Suprapubic skin (tissue), 4 donors: ENCODE results near the gene TTC23. TPM values are rescaled to one million over a fixed set of nuclear protein-coding genes. Genes with fewer than 3 reads are reported as not detected.

Experiments
- DNase-seq, 2 donors: peaks; one replicate each; pipeline ENCODE4 v3.0.0-alpha.2; 2019; ENCODE audit warnings: low spot score in 2 of 2
- H3K27ac ChIP-seq: fragments of 200-600 bp; sonication (generic); one replicate; pipeline ENCODE4 v1.5.1; 2019
- H3K27me3 ChIP-seq: fragments of 200-600 bp; sonication (generic); one replicate; pipeline ENCODE4 v1.5.1; 2019
- H3K36me3 ChIP-seq: fragments of 200-600 bp; sonication (generic); one replicate; pipeline ENCODE4 v1.5.1; 2019
- H3K4me1 ChIP-seq: fragments of 200-600 bp; sonication (generic); one replicate; pipeline ENCODE4 v1.5.1; 2019
- H3K4me3 ChIP-seq: fragments of 200-600 bp; sonication (generic); one replicate; pipeline ENCODE4 v1.5.1; 2019; ENCODE audit warnings: mild to moderate bottlenecking
- H3K9me3 ChIP-seq: fragments of 200-600 bp; sonication (generic); one replicate; pipeline ENCODE4 v1.5.1; 2019
- CTCF ChIP-seq, 2 donors: fragments of 200-600 bp in 1 of 2; fragments of 450-650 bp in 1 of 2; sonication (generic) in 1 of 2; IDR thresholded peaks; one replicate each; pipeline ENCODE4 v1.5.1; 2016 to 2019; ENCODE audit warnings: antibody characterized with exemption in 2 of 2, mild to moderate bottlenecking in 1 of 2, moderate library complexity in 1 of 2
- EP300 ChIP-seq: sonication (generic); formaldehyde crosslinking; IDR thresholded peaks from one replicate; pipeline ENCODE4 v1.6.1; 2017; ENCODE audit warnings: antibody characterized with exemption
- POLR2A ChIP-seq, 2 donors: fragments of 450-650 bp; IDR thresholded peaks; one replicate each; pipeline ENCODE4 v1.6.1; 2017; ENCODE audit warnings: antibody characterized with exemption in 2 of 2, mild to moderate bottlenecking in 2 of 2, moderate library complexity in 2 of 2
- POLR2AphosphoS5 ChIP-seq, 3 donors: sonication (generic); formaldehyde crosslinking; IDR thresholded peaks; one replicate each; pipeline ENCODE4 v1.6.1; 2017; ENCODE audit warnings: antibody characterized with exemption in 3 of 3
- WGBS: methylation state at CpG from one replicate; pipeline ENCODE4 v1.1.5; 2018; 5-methylcytosine and 5-hydroxymethylcytosine counted together
- total RNA-seq, 4 donors: library from RNA; depleted of rRNA; stranded (reverse); fragments of >200 nt; gene quantifications; one replicate each; pipeline ENCODE4 v1.1.0, GENCODE V29; 2016

TTC23 gene
- total RNA-seq, 4 donors from 2014 or later, result 14.4 to 34.6 (median 17.6) TPM

- peak in 1 of 2 donors; percentile 65 for DNase-seq
- Histone ChIP-seq H3K4me1 (peaks cover 11% of the 10 kb centered on the region), H3K36me3 (no peaks in the 10 kb centered on the region), H3K27me3 (no peaks in the 10 kb centered on the region), H3K4me3 (no peak overlapping the region), H3K9me3 (no peaks in the 10 kb centered on the region), H3K27ac (no peak overlapping the region)
- WGBS, result 67% methylated on average over 21 of the region's 22 CpGs
- no peak for TF ChIP-seq EP300
- TF ChIP-seq CTCF (IDR thresholded peaks at IDR 0.05), result no peak
Observed at GRCh38 chr15:99118801-99119546, 130.4 kb downstream of the TTC23 start.

GRCh38 chr15:99118258-99118632 lies 131.1 kb downstream of the TTC23 start:
- DNase-seq, result peak in 1 of 2 donors; percentile 20
- H3K9me3 ChIP-seq, result no peaks in the 10 kb centered on the region
- H3K27ac ChIP-seq, result no peak overlapping the region
- TF ChIP-seq CTCF (IDR thresholded peaks at IDR 0.05), result no peak
- TF ChIP-seq POLR2AphosphoS5 (IDR thresholded peaks at IDR 0.05), result no peak
- TF ChIP-seq EP300, result no peak
- TF ChIP-seq POLR2A (IDR thresholded peaks at IDR 0.05), result no peak
- H3K27me3 ChIP-seq, result no peaks in the 10 kb centered on the region
- no peaks in the 10 kb centered on the region for H3K36me3 ChIP-seq
- peaks cover 4% of the 10 kb centered on the region for H3K4me1 ChIP-seq
- WGBS, result 89% methylated on average over 7 of the region's 7 CpGs
- no peak overlapping the region for H3K4me3 ChIP-seq

DNA sequence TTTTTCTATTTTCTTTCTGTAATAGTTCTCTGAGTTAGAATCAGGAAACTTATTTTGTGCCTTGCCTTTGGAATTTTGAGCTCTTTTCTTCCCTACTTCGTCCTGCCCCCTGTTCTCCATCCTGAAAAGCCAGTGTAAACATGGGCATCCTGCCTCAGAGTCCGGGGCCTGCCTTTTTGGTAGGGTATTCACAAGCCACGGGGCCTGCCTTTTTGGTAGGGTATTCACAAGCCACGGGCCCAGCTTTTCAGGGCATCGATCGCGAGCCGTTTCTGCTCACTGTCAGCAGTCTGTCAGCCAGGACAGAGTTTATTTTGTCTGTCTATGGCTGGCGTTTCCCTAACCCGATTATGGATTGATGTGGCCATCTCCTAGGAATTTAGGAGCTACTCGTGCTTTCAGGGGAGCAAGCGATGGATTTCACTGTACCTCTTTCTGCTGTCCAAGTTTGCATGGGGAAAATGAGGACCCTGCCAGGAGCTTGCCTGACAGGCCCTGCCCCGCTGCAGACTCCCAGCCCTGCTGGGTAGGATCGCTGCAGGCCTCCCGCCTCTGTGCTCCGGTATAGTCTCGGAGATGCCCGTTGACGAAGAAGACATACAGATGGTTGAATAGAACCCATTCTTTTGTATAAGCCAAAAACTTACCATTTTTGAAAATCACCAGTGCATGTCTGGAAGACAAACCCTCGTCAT lies 131.7 kb downstream of the TTC23 start:
- 85% methylated on average over 17 of the region's 20 CpGs for WGBS
- H3K27me3 ChIP-seq, result no peaks in the 10 kb centered on the region
- TF ChIP-seq EP300, result no peak
- no peak for TF ChIP-seq POLR2A (IDR thresholded peaks at IDR 0.05)
- no peak for TF ChIP-seq CTCF (IDR thresholded peaks at IDR 0.05)
- no peak for TF ChIP-seq POLR2AphosphoS5 (IDR thresholded peaks at IDR 0.05)
- no peaks in the 10 kb centered on the region for H3K4me1 ChIP-seq
- H3K9me3 ChIP-seq, result no peaks in the 10 kb centered on the region
- no peaks in the 10 kb centered on the region for H3K36me3 ChIP-seq
- no peak overlapping the region for H3K4me3 ChIP-seq
- H3K27ac ChIP-seq, result no peak overlapping the region
- peak; percentile 51 to 57 for DNase-seq

DNA sequence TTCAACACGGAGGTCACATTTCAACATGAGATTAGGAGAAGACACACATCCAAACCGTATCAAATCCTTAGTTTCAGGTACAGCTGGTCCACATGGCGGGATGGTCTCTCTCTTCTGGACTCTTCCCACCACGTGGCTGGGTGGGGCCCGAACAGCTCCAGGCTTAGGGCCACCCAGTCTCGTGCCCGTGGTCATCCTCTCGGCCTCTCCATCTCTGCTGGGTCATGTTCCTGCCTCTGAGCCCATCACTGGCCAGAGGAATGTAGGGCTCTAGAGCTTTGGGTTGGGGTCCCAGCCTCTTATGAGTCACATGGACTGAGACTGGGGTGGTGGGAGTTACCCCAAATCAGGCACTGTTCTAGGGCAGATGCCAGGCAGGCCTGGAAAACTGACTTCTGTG lies 132.3 kb downstream of the TTC23 start:
- Histone ChIP-seq H3K4me1 (no peaks in the 10 kb centered on the region), H3K27me3 (no peaks in the 10 kb centered on the region), H3K27ac (no peak overlapping the region), H3K4me3 (no peak overlapping the region), H3K36me3 (no peaks in the 10 kb centered on the region), H3K9me3 (no peaks in the 10 kb centered on the region)
- TF ChIP-seq POLR2A (IDR thresholded peaks at IDR 0.05) (no peak), POLR2AphosphoS5 (IDR thresholded peaks at IDR 0.05) (no peak), EP300 (no peak), CTCF (IDR thresholded peaks at IDR 0.05) (no peak)
- DNase-seq, result peak in 1 of 2 donors; percentile 55
- WGBS, result 88% methylated on average over 7 of the region's 8 CpGs
